Psoas muscle (tissue), 8 donors: Measurements from ENCODE around the gene FBRS. TPM values are rescaled to one million over a fixed set of nuclear protein-coding genes. Genes with fewer than 3 reads are reported as not detected.

Experiments used
- ATAC-seq, 4 donors: fragments of 200-7000 bp; cut with Tn5 transposase; one replicate each; pipeline ENCODE4 v1.9.1; 2020; ENCODE audit warnings: moderate library complexity in 3 of 4, mild to moderate bottlenecking in 2 of 4
- DNase-seq, 2 donors: peaks; one replicate each; pipeline ENCODE4 v3.0.0-alpha.2; 2020
- H3K27ac ChIP-seq: fragments of 200-600 bp; one replicate; pipeline ENCODE4 v1.8.0; 2022
- H3K27me3 ChIP-seq, 3 donors: fragments of 200-600 bp in 1 of 3; one replicate each; pipeline versions ENCODE4 v1.6.1 to v1.8.0; 2013 to 2022; ENCODE audit warnings: low read length in 2 of 3, mild to moderate bottlenecking in 2 of 3, moderate library complexity in 1 of 3; ENCODE audit not compliant: insufficient read depth in 3 of 3
- H3K36me3 ChIP-seq, 2 donors: fragments of 200-600 bp in 1 of 2; one replicate each; pipeline versions ENCODE4 v1.6.1 to v1.8.0; 2013 to 2022; ENCODE audit warnings: low read depth in 1 of 2, mild to moderate bottlenecking in 1 of 2, moderate library complexity in 1 of 2; ENCODE audit not compliant: insufficient read depth in 1 of 2
- H3K4me1 ChIP-seq: fragments of 200-600 bp; one replicate; pipeline ENCODE4 v1.8.0; 2022
- H3K4me3 ChIP-seq: fragments of 200-600 bp; one replicate; pipeline ENCODE4 v1.8.0; 2022; ENCODE audit warnings: mild to moderate bottlenecking
- H3K9me3 ChIP-seq: fragments of 200-600 bp; one replicate; pipeline ENCODE4 v1.8.0; 2022
- CTCF ChIP-seq: fragments of 200-600 bp; IDR thresholded peaks from one replicate; pipeline ENCODE4 v1.8.0; 2022; ENCODE audit warnings: antibody characterized with exemption
- WGBS, 3 donors: extraction: QIAGEN DNeasy Blood & Tissue Kit; methylation state at CpG; one replicate each; pipeline versions ENCODE4 v1.1.6 to v1.1.7; 2013; 5-methylcytosine and 5-hydroxymethylcytosine counted together
- intact Hi-C, 2 donors: fragments of 100-400 bp; cut with DNase I; formaldehyde crosslinking; loops; one replicate each; pipeline versions ENCODE4 v1.11.0 to v1.14.2; 2022
- polyA plus RNA-seq, 3 donors: library from polyadenylated mRNA; stranded (reverse); fragments of 200-250 nt; gene quantifications; one replicate each; pipeline ENCODE4 v1.2.3, GENCODE V29; 2013
- total RNA-seq, 4 donors: library from RNA; stranded (reverse); fragmentation: NEBNext Ultra II Directional in 2 of 4; extraction: Animal tissue kit (Norgen Biotek cat#: 25700) in 2 of 4; gene quantifications; one replicate each; pipeline versions ENCODE4 v1.2.1 to v1.2.4, GENCODE V29; 2021 to 2023
- donor health status: healthy with polysubstance abuse.
- donor health status: DM: no; HTN: no; CAD: no; lungs with moderate emphysema.
- donor health status: Bipolar disorder and iron deficiency.
- donor health status: healthy.
- donor health status: DM: yes; HTN: yes; CAD: no.
- donor health status: DM: no; HTN: no; CAD: no.
- donor health status: DM: no; HTN: no; CAD: no.
- donor health status: DM: yes; HTN: yes; CAD: no.

The FBRS gene
- total and polyA plus RNA-seq, 7 donors: 24.8 to 58.5 (median 35.5) TPM

- Histone ChIP-seq H3K36me3 (peaks cover 3 to 69% of the 10 kb centered on the region in 2 donors), H3K27me3 (no peaks in the 10 kb centered on the region), H3K9me3 (no peaks in the 10 kb centered on the region), H3K27ac (peak overlapping the region; percentile 100), H3K4me1 (peaks cover 39% of the 10 kb centered on the region), H3K4me3 (peak overlapping the region; percentile 93)
- ATAC-seq: no peak
- intact Hi-C loops: loop anchor here in 1 of 2 donors (5.0 kb wide), 1 partner anchor 130 kb away; the partner anchor contains the start of gene ZNF768
- no peak for TF ChIP-seq CTCF
- WGBS, 3 donors: 27 to 28% (median 28%) methylated on average over 32 of the region's 32 CpGs
- no peak for DNase-seq
Observed at GRCh38 chr16:30656974-30657865, 1.0 kb upstream of the FBRS start.

- intact Hi-C loops: loop anchor here in 1 of 2 donors (5.0 kb wide), 1 partner anchor 132 kb away; the partner anchor contains the start of gene ZNF768
- no peak for TF ChIP-seq CTCF
- Histone ChIP-seq H3K4me3 (peak overlapping the region; percentile 93), H3K27ac (peak overlapping the region; percentile 100), H3K36me3 (peaks cover 3 to 69% of the 10 kb centered on the region in 2 donors), H3K27me3 (no peaks in the 10 kb centered on the region), H3K4me1 (peaks cover 43% of the 10 kb centered on the region), H3K9me3 (no peaks in the 10 kb centered on the region)
- WGBS, 3 donors: 0% methylated on average over 54 to 64 of the region's 64 CpGs
- DNase-seq (peak; percentile 85 to 93), ATAC-seq (peak; percentile 37 to 57 (median 42))
Observed at GRCh38 chr16:30658731-30659506, 688 bp downstream of the FBRS start.

- ATAC-seq (no peak), DNase-seq (peak in 1 of 2 donors; percentile 75)
- Histone ChIP-seq H3K36me3 (peaks cover 3 to 67% of the 10 kb centered on the region in 2 donors), H3K4me3 (peak overlapping the region; percentile 93), H3K4me1 (peaks cover 43% of the 10 kb centered on the region), H3K27me3 (no peaks in the 10 kb centered on the region), H3K27ac (peak overlapping the region; percentile 100), H3K9me3 (no peaks in the 10 kb centered on the region)
- 1% methylated on average over 71 to 84 of the region's 84 CpGs for WGBS, 3 donors
- TF ChIP-seq CTCF: no peak
- intact Hi-C loops: loop anchor here (2.0 to 5.0 kb wide), 3 partner anchors 37 to 132 kb away; partner anchors contain the start of genes SRCAP (in 1 of the 2) and ZNF768 (in 1 of the 2)
Observed at GRCh38 chr16:30659507-30660423, 1.5 kb downstream of the FBRS start.
